A549 (cell line): ENCODE measurements around the gene SENP7. TPM values are rescaled to one million over a fixed set of nuclear protein-coding genes. Genes with fewer than 3 reads are reported as not detected.

Experiments
- ATAC-seq, 2 experiments: fragments of 200-7000 bp in 1 of 2; fragments of >200 bp in 1 of 2; cut with Nextera tagmentation in 1 of 2; cut with Tn5 transposase in 1 of 2; 3 replicates each; pipeline versions ENCODE4 v1.8.0 to v1.9.1; 2018 to 2020; ENCODE audit warnings: mild to moderate bottlenecking in 1 of 2, moderate library complexity in 1 of 2
- CTCF ChIA-PET: fragments of 300-600 bp; sonication (Branson Sonifier 250); formaldehyde crosslinking; extraction: SDS; loops from one replicate; lab custom pipeline; 2021; ENCODE audit warnings: antibody characterized with exemption, inconsistent platforms; lab: Yijun Ruan, JAX
- POLR2A ChIA-PET: fragments of 350-600 bp; formaldehyde crosslinking; extraction: SDS; loops from one replicate; lab custom pipeline; 2021; ENCODE audit warnings: antibody characterized with exemption, inconsistent platforms; lab: Yijun Ruan, JAX
- DNase-seq, 2 experiments: peaks; one replicate each; pipeline versions ENCODE4 v3.0.0 to v3.0.0-alpha.2; 2011 to 2016; ENCODE audit warnings: low read depth in 1 of 2, low spot score in 1 of 2
- FAIRE-seq: peaks from 2 replicates; lab custom pipeline; 2011; peaks lifted over from hg19 to GRCh38; lab: Jason Lieb, UNC
- H3K27ac ChIP-seq, 2 experiments: fragments of >200 bp; sonication (Bioruptor Twin); formaldehyde crosslinking; 3 replicates each; pipeline ENCODE4 v1.5.1; 2016 to 2017
- H3K4me1 ChIP-seq: fragments of >200 bp; sonication (Bioruptor Twin); formaldehyde crosslinking; 3 replicates; pipeline ENCODE4 v1.6.1; 2016
- H3K4me2 ChIP-seq: fragments of >200 bp; sonication (Bioruptor Twin); formaldehyde crosslinking; 3 replicates; pipeline ENCODE4 v1.6.1; 2016
- H3K4me3 ChIP-seq: fragments of >200 bp; sonication (Bioruptor Twin); formaldehyde crosslinking; 3 replicates; pipeline ENCODE4 v1.5.1; 2016
- H3K9me3 ChIP-seq: fragments of >200 bp; sonication (Bioruptor Twin); formaldehyde crosslinking; 3 replicates; pipeline ENCODE4 v1.6.1; 2016
- CEBPB ChIP-seq, 2 experiments: fragments of >200 bp in 1 of 2; sonication (Bioruptor Twin) in 1 of 2; formaldehyde crosslinking in 1 of 2; IDR thresholded peaks; 2 replicates each; pipeline ENCODE4 v1.6.1; 2012 to 2016
- CHD4 ChIP-seq: fragments of 200-600 bp; sonication (generic); IDR thresholded peaks from 2 replicates; pipeline ENCODE4 v1.6.1; 2016; ENCODE audit warnings: antibody characterized with exemption, mild to moderate bottlenecking, borderline replicate concordance
- EHF ChIP-seq: fragments of 250-450 bp; sonication (Bioruptor Pico); IDR thresholded peaks from 2 replicates; pipeline ENCODE4 v1.5.0; 2020; ENCODE audit warnings: mild to moderate bottlenecking
- ESRRA ChIP-seq: fragments of 150-350 bp; IDR thresholded peaks from 2 replicates; pipeline ENCODE4 v1.6.1; 2014; ENCODE audit warnings: mild to moderate bottlenecking, low read length, borderline replicate concordance
- FOSL2 ChIP-seq, 2 experiments: fragments of 450-650 bp in 1 of 2; fragments of >200 bp in 1 of 2; sonication (Bioruptor Twin) in 1 of 2; formaldehyde crosslinking; IDR thresholded peaks; 2 replicates each; pipeline versions ENCODE4 v1.5.0 to v1.6.1; 2016 to 2020; ENCODE audit warnings: mild to moderate bottlenecking in 1 of 2, moderate library complexity in 1 of 2
- HDAC2 ChIP-seq: fragments of 200-600 bp; sonication (generic); IDR thresholded peaks from 2 replicates; pipeline ENCODE4 v1.6.1; 2016
- HOXA7 ChIP-seq: fragments of 250-450 bp; sonication (Bioruptor Pico); IDR thresholded peaks from 2 replicates; pipeline ENCODE4 v1.5.0; 2020; ENCODE audit warnings: mild to moderate bottlenecking, moderate library complexity
- JUNB ChIP-seq: fragments of >200 bp; sonication (Bioruptor Twin); formaldehyde crosslinking; IDR thresholded peaks from 2 replicates; pipeline ENCODE4 v1.6.1; 2016
- KDM1A ChIP-seq: fragments of 200-600 bp; sonication (generic); IDR thresholded peaks from 2 replicates; pipeline ENCODE4 v1.6.1; 2016; ENCODE audit warnings: low read depth, mild to moderate bottlenecking
- KDM5A ChIP-seq: fragments of 200-600 bp; sonication (generic); IDR thresholded peaks from 2 replicates; pipeline ENCODE4 v1.6.1; 2016; ENCODE audit warnings: antibody characterized with exemption, mild to moderate bottlenecking
- MAFK ChIP-seq: fragments of 450-650 bp; IDR thresholded peaks from 2 replicates; pipeline ENCODE4 v1.6.1; 2014; ENCODE audit not compliant: partially characterized antibody
- NFE2L2 ChIP-seq: fragments of 150-350 bp; conservative IDR thresholded peaks from 2 replicates; pipeline ENCODE4 v1.6.1; 2014; ENCODE audit warnings: low read length
- NR3C1 ChIP-seq: fragments of >200 bp; sonication (Bioruptor Twin); formaldehyde crosslinking; IDR thresholded peaks from 3 replicates; pipeline ENCODE4 v1.6.1; 2017
- PHF8 ChIP-seq: fragments of 200-600 bp; sonication (generic); IDR thresholded peaks from 2 replicates; pipeline ENCODE4 v1.6.1; 2016; ENCODE audit warnings: low read depth, mild to moderate bottlenecking, antibody characterized with exemption, moderate library complexity, borderline replicate concordance
- POLR2A ChIP-seq: IDR thresholded peaks from 2 replicates; pipeline ENCODE4 v1.6.1; 2012; ENCODE audit warnings: mild to moderate bottlenecking, low read length
- RARB ChIP-seq: fragments of 250-450 bp; sonication (Bioruptor Pico); IDR thresholded peaks from 2 replicates; pipeline ENCODE4 v1.8.0; 2021; ENCODE audit warnings: mild to moderate bottlenecking, moderate library complexity
- RCOR1 ChIP-seq: fragments of 150-350 bp; IDR thresholded peaks from 2 replicates; pipeline ENCODE4 v1.6.1; 2014; ENCODE audit warnings: antibody characterized with exemption, low read length, low read depth
- RFX5 ChIP-seq: fragments of 450-650 bp; IDR thresholded peaks from 2 replicates; pipeline ENCODE4 v1.7.1; 2014; ENCODE audit warnings: antibody characterized with exemption, mild to moderate bottlenecking, moderate library complexity
- RNF2 ChIP-seq: fragments of 200-600 bp; sonication (generic); IDR thresholded peaks from 2 replicates; pipeline ENCODE4 v1.6.1; 2016; ENCODE audit warnings: low read depth, mild to moderate bottlenecking, antibody characterized with exemption, moderate library complexity, borderline replicate concordance
- SREBF2 ChIP-seq: fragments of 450-650 bp; IDR thresholded peaks from 2 replicates; pipeline ENCODE4 v1.6.1; 2014; ENCODE audit warnings: mild to moderate bottlenecking, moderate library complexity
- TP53 ChIP-seq: fragments of 250-450 bp; sonication (Bioruptor Pico); IDR thresholded peaks from 2 replicates; pipeline ENCODE4 v1.5.0; 2021; ENCODE audit warnings: mild to moderate bottlenecking, moderate library complexity
- ZFP36 ChIP-seq: fragments of 450-650 bp; IDR thresholded peaks from 2 replicates; pipeline ENCODE4 v1.6.1; 2014; ENCODE audit warnings: borderline replicate concordance; ENCODE audit not compliant: partially characterized antibody
- ZNF302 ChIP-seq: fragments of 250-450 bp; sonication (Bioruptor Pico); IDR thresholded peaks from 2 replicates; pipeline ENCODE4 v1.9.0; 2021; ENCODE audit warnings: inconsistent platforms, mild to moderate bottlenecking, moderate library complexity
- ZSCAN20 ChIP-seq: fragments of 250-450 bp; sonication (Bioruptor Pico); IDR thresholded peaks from 2 replicates; pipeline ENCODE4 v1.8.0; 2022; ENCODE audit warnings: mild to moderate bottlenecking, moderate library complexity
- WGBS: methylation state at CpG from one replicate; pipeline ENCODE4 v1.1.6; 2017; ENCODE audit errors: missing lambda C conversion rate; 5-methylcytosine and 5-hydroxymethylcytosine counted together
- polyA plus RNA-seq, 4 experiments: library from polyadenylated mRNA; depleted of rRNA in 3 of 4; stranded (reverse); fragments of >200 nt; fragmentation: RNase III in 1 of 4; extraction: RNeasy Plus Mini Kit Qiagen cat#74134 plus additional on column Dnase treatment in 1 of 4; gene quantifications; 2 replicates in 3 of 4; 3 replicates in 1 of 4; pipeline ENCODE4 v1.2.3, GENCODE V29; 2011 to 2017
- TF ChIP-seq, protein P1 (sequence below): fragments of 200-600 bp; sonication (generic); IDR thresholded peaks from 2 replicates; pipeline ENCODE4 v1.6.1; 2016; ENCODE audit warnings: antibody characterized with exemption, mild to moderate bottlenecking, moderate library complexity
- TF ChIP-seq, protein P2 (sequence below): IDR thresholded peaks from 2 replicates; pipeline ENCODE4 v1.6.1; 2012
- TF ChIP-seq, protein P3 (sequence below): fragments of 150-350 bp; IDR thresholded peaks from 2 replicates; pipeline ENCODE4 v1.6.1; 2014; ENCODE audit warnings: low read depth, mild to moderate bottlenecking, low read length
- TF ChIP-seq, protein P4 (sequence below): fragments of 250-450 bp; sonication (Bioruptor Pico); IDR thresholded peaks from 2 replicates; pipeline ENCODE4 v1.5.0; 2020; ENCODE audit warnings: low read depth, mild to moderate bottlenecking, moderate library complexity

The SENP7 gene
- polyA plus RNA-seq, 2 of the 4 experiments (the other 2 are of a cell fraction) = 3.1 to 10.3 TPM

DNA sequence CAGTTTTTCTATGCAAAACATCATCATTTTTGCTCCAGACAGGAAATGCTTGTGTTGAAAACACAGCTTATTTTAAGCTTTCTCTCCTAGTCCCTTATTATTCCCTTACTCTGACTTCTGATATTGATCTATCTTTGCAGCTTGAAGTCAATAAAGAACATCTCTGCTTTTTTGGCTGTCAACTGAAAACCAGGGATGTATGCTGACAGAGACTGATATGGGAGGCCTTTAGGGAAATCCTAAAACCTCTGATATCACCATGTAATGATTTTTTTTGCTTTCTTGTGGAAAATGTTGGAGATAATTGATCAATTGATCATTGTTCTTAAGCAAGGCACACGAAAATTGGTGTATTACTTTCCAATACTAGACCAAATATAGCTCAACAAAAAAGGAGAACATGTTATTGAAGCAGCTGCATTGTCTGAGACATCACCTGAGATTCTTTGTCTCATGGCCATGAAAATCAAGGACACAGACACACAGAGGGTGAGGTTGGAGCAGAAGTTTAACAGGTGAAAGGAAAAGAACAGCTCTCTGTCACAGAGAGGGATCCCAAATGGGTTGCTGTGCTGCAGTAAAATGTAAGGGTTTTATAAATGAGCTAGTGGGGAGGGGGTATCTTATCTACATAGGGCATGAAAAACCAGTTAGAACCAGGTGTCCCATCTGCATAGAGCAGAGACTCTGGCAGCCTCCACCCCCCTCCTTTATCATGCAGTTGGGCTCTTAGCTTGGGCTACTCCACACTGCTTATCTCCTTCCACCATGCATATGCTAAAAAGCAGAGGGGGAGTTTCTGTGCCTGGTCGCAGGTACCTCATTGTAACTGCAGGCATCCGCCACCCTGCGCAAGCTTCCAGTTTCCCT lies 17.0 kb upstream of the SENP7 start:
- POLR2A ChIA-PET = no interaction called here
- CTCF ChIA-PET = interaction anchor here (0.6 to 1.3 kb wide), 3 partner anchors 9 to 44 kb away, joined by 3 to 4 read pairs (median 3); partner anchors contain the start of gene PCNP
- Histone ChIP-seq H3K4me3 (no peak overlapping the region), H3K4me1 (no peaks in the 10 kb centered on the region), H3K9me3 (no peaks in the 10 kb centered on the region), H3K4me2 (no peak overlapping the region), H3K27ac (no peak overlapping the region)
- ATAC-seq (no peak), FAIRE-seq (no peak), DNase-seq (no peak)
- 73% methylated on average over 4 of the region's 4 CpGs for WGBS
- no peak for TF ChIP-seq MAFK
- TF ChIP-seq ZFP36 = no peak
- TF ChIP-seq KDM1A = no peak
- TF ChIP-seq FOSL2 (IDR thresholded peaks at IDR 0.05) = no peak
- TF ChIP-seq FOSL2 (CRISPR knock-in tag; IDR thresholded peaks at IDR 0.05) = no peak
- no peak for TF ChIP-seq ZSCAN20
- no peak for TF ChIP-seq PHF8
- TF ChIP-seq TP53 (CRISPR knock-in tag) = no peak
- TF ChIP-seq, protein P1, sequence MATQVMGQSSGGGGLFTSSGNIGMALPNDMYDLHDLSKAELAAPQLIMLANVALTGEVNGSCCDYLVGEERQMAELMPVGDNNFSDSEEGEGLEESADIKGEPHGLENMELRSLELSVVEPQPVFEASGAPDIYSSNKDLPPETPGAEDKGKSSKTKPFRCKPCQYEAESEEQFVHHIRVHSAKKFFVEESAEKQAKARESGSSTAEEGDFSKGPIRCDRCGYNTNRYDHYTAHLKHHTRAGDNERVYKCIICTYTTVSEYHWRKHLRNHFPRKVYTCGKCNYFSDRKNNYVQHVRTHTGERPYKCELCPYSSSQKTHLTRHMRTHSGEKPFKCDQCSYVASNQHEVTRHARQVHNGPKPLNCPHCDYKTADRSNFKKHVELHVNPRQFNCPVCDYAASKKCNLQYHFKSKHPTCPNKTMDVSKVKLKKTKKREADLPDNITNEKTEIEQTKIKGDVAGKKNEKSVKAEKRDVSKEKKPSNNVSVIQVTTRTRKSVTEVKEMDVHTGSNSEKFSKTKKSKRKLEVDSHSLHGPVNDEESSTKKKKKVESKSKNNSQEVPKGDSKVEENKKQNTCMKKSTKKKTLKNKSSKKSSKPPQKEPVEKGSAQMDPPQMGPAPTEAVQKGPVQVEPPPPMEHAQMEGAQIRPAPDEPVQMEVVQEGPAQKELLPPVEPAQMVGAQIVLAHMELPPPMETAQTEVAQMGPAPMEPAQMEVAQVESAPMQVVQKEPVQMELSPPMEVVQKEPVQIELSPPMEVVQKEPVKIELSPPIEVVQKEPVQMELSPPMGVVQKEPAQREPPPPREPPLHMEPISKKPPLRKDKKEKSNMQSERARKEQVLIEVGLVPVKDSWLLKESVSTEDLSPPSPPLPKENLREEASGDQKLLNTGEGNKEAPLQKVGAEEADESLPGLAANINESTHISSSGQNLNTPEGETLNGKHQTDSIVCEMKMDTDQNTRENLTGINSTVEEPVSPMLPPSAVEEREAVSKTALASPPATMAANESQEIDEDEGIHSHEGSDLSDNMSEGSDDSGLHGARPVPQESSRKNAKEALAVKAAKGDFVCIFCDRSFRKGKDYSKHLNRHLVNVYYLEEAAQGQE = no peak
- TF ChIP-seq, protein P2, sequence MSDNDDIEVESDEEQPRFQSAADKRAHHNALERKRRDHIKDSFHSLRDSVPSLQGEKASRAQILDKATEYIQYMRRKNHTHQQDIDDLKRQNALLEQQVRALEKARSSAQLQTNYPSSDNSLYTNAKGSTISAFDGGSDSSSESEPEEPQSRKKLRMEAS = no peak
- TF ChIP-seq, protein P3, sequence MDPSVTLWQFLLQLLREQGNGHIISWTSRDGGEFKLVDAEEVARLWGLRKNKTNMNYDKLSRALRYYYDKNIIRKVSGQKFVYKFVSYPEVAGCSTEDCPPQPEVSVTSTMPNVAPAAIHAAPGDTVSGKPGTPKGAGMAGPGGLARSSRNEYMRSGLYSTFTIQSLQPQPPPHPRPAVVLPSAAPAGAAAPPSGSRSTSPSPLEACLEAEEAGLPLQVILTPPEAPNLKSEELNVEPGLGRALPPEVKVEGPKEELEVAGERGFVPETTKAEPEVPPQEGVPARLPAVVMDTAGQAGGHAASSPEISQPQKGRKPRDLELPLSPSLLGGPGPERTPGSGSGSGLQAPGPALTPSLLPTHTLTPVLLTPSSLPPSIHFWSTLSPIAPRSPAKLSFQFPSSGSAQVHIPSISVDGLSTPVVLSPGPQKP = no peak
- TF ChIP-seq CHD4 = no peak
- no peak for TF ChIP-seq HOXA7 (CRISPR knock-in tag)
- TF ChIP-seq ESRRA = no peak

DNA sequence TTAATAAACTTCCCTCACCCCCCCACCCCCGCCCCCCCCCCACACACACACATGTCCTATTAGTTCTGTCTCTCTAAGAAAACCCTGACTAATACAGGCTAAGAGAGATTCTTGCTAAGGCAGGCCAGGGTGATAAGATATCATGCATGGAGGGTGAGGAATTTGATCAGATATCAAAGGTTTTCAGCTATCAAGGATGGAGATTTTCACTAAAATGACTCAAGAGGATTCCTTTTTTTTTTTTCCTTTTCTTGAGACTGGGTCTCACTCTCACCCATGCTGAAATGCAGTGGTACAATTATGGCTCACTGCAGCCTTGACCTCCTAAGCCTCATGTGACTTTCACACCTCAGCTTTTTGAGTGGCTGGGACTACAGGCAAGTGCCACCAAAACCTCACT lies 14.9 kb upstream of the SENP7 start:
- ChIA-PET POLR2A (no interaction called here), CTCF (interaction anchor here (0.6 to 1.3 kb wide), 2 partner anchors 15 to 22 kb away, joined by 3 read pairs; no protein-coding TSS in a partner anchor)
- WGBS = 0% methylated on average over 1 of the region's 1 CpG
- TF ChIP-seq RNF2 (no peak), NFE2L2 (no peak), POLR2A (no peak), RCOR1 (no peak), KDM5A (no peak), RFX5 (no peak), ZNF302 (no peak), JUNB (no peak), HDAC2 (no peak), RARB (CRISPR knock-in tag) (no peak), SREBF2 (no peak), EHF (CRISPR knock-in tag) (no peak), HOXA7 (CRISPR knock-in tag) (no peak), CEBPB (IDR thresholded peaks at IDR 0.05) (no peak), NR3C1 (no peak)
- TF ChIP-seq, protein P2 = no peak
- TF ChIP-seq, protein P4, sequence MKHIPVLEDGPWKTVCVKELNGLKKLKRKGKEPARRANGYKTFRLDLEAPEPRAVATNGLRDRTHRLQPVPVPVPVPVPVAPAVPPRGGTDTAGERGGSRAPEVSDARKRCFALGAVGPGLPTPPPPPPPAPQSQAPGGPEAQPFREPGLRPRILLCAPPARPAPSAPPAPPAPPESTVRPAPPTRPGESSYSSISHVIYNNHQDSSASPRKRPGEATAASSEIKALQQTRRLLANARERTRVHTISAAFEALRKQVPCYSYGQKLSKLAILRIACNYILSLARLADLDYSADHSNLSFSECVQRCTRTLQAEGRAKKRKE (CRISPR knock-in tag) = no peak
- no peaks in the 10 kb centered on the region for H3K4me1 ChIP-seq
- ATAC-seq (no peak), FAIRE-seq (no peak), DNase-seq (no peak)
- no peaks in the 10 kb centered on the region for H3K9me3 ChIP-seq
- no peak overlapping the region for H3K4me2 ChIP-seq
- H3K4me3 ChIP-seq = no peak overlapping the region
- H3K27ac ChIP-seq = no peak overlapping the region
